ENCODE results near the gene USP3.

- TF ChIP-seq CTCF (IDR thresholded peaks at IDR 0.05): no peak
- TF ChIP-seq POLR2A (IDR thresholded peaks at IDR 0.05): no peak
- TF ChIP-seq POLR2AphosphoS5 (IDR thresholded peaks at IDR 0.05; ENCODE audit: insufficient read depth in 1 of 2, low read depth in 1 of 2): no peak
Observed at GRCh38 chr15:63555507-63555906, 51.1 kb downstream of the USP3 start.
